ENCODE data around the gene TMEM267. TPM values are rescaled to one million over a fixed set of nuclear protein-coding genes. Genes with fewer than 3 reads are reported as not detected.
"Not testable (repeated sequence)": the region's sequence is repeated elsewhere in the genome, so short reads cannot be mapped to it uniquely, and the experiment has no call there.

TMEM267 gene
- total RNA-seq, 3 donors from 2014 or later (not counting 1 experiment from before 2014, with no cell fraction given) = 7.2 to 12.8 (median 8.8) TPM

DNA sequence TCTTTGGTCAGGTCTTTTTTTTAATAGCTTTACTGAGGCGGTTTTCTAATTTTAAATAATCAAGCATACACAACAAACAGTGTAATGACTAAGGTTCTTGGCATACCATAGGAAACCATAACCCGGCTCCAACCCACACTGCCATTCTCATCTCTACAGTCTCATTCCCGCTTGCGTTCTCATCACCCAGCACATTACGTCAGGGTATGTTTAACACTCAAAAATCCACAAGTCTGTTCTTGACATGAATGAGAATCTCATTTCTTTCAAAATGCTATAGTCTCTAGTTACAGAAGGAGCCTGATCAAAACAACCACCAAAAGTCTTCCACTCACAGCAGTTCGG, 30.8 kb upstream of the TMEM267 start:
- H3K4me3 Mint-ChIP-seq = peak overlapping the region; percentile 92
- WGBS (ENCODE audit: insufficient coverage) = 0% methylated on average over 6 of the region's 6 CpGs
- peak overlapping the region; percentile 91 to 93 for H3K27ac Mint-ChIP-seq
- H3K4me1 Mint-ChIP-seq = peaks cover 24 to 31% of the 10 kb centered on the region in 2 donors
- H3K27ac ChIP-seq (ENCODE audit: low read length) = peak overlapping the region; percentile 91
- peak; percentile 51 to 57 (median 54) for ATAC-seq
- no peaks in the 10 kb centered on the region for H3K36me3 ChIP-seq (ENCODE audit: control insufficient read depth, insufficient read depth, low read length)
- intact Hi-C loops (cut with micrococcal nuclease) = loop anchor here (1.0 to 2.0 kb wide), 2 partner anchors 30 to 42 kb away; partner anchors contain the start of gene PAIP1
- H3K36me3 Mint-ChIP-seq = no peaks in the 10 kb centered on the region
- no peaks in the 10 kb centered on the region for H3K27me3 ChIP-seq (ENCODE audit: control insufficient read depth, insufficient read depth, low read length)
- no peak for TF ChIP-seq CTCF (IDR thresholded peaks at IDR 0.05)
- H3K9me3 Mint-ChIP-seq = no peaks in the 10 kb centered on the region
- H3K27me3 Mint-ChIP-seq (ENCODE audit: low read depth in 2 of 2) = peaks cover 0 to 3% of the 10 kb centered on the region in 2 donors
- H3K9me3 ChIP-seq (ENCODE audit: control insufficient read depth, insufficient read depth, low read length) = no peaks in the 10 kb centered on the region
- peak overlapping the region; percentile 83 for H3K4me3 ChIP-seq (ENCODE audit: low read length)
- no peak for DNase-seq
- peaks cover 4% of the 10 kb centered on the region for H3K4me1 ChIP-seq (ENCODE audit: control insufficient read depth, insufficient read depth, low read length)

DNA sequence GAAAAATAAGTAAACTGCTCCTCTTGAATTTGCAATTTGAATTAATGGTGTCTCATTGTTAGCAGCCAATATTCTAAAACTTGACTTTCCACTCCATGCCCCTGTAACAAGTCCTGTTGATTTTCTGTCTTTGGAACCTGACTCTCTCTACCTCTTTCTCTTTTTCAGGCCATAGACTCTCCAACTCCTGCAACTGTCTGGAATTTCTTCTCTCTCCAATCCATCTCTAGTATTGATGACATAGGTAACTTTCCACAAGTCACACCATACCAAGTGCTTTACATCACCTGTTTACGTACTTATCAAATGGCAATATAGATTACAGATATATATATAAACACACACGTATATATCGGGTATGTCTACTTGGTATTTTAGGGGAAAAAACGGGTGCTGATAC, 30.4 kb upstream of the TMEM267 start:
- no peak for TF ChIP-seq CTCF (IDR thresholded peaks at IDR 0.05)
- no peaks in the 10 kb centered on the region for H3K27me3 Mint-ChIP-seq (ENCODE audit: low read depth in 2 of 2)
- no CpG with 5 or more reads among the region's 4 CpGs for WGBS (ENCODE audit: insufficient coverage)
- no peak for ATAC-seq
- peaks cover under 1% of the 10 kb centered on the region for H3K36me3 ChIP-seq (ENCODE audit: control insufficient read depth, insufficient read depth, low read length)
- peak in 1 of 2 donors; percentile 12 for DNase-seq
- no peaks in the 10 kb centered on the region for H3K27me3 ChIP-seq (ENCODE audit: control insufficient read depth, insufficient read depth, low read length)
- no peak overlapping the region for H3K4me3 ChIP-seq (ENCODE audit: low read length)
- H3K36me3 Mint-ChIP-seq = no peaks in the 10 kb centered on the region
- H3K9me3 Mint-ChIP-seq = no peaks in the 10 kb centered on the region
- peaks cover 24 to 31% of the 10 kb centered on the region in 2 donors for H3K4me1 Mint-ChIP-seq
- intact Hi-C loops (cut with micrococcal nuclease) = loop anchor here (1.0 to 2.0 kb wide), 2 partner anchors 30 to 43 kb away; partner anchors contain the start of gene PAIP1
- H3K27ac ChIP-seq (ENCODE audit: low read length) = peak overlapping the region; percentile 91
- H3K9me3 ChIP-seq (ENCODE audit: control insufficient read depth, insufficient read depth, low read length) = no peaks in the 10 kb centered on the region
- peak overlapping the region; percentile 91 to 93 for H3K27ac Mint-ChIP-seq
- H3K4me3 Mint-ChIP-seq = peak overlapping the region; percentile 92
- peaks cover 4% of the 10 kb centered on the region for H3K4me1 ChIP-seq (ENCODE audit: control insufficient read depth, insufficient read depth, low read length)

DNA sequence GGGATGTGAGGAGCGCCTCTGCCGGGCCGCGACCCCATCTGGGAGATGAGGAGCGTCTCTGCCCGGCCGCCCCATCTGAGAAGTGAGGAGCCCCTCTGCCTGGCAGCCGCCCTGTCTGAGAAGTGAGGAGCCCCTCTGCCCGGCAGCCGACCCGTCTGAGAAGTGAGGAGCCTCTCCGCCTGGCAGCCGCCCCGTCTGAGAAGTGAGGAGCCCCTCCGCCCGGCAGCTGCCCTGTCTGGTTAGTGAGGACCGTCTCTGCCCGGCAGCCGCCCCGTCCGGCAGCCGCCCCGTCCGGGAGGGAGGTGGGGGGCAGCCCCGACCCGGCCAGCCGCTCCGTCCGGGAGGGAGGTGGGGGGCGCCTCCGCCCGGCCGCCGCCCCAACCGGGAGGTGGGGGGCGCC, 27.4 kb upstream of the TMEM267 start:
- H3K27ac Mint-ChIP-seq; DNase-seq; H3K4me3 Mint-ChIP-seq; ATAC-seq; H3K9me3 Mint-ChIP-seq; H3K27me3 Mint-ChIP-seq (ENCODE audit: low read depth in 2 of 2); intact Hi-C loops (cut with micrococcal nuclease); H3K4me3 ChIP-seq (ENCODE audit: low read length); H3K4me1 ChIP-seq (ENCODE audit: control insufficient read depth, insufficient read depth, low read length); H3K36me3 Mint-ChIP-seq; H3K27me3 ChIP-seq (ENCODE audit: control insufficient read depth, insufficient read depth, low read length); H3K9me3 ChIP-seq (ENCODE audit: control insufficient read depth, insufficient read depth, low read length); H3K36me3 ChIP-seq (ENCODE audit: control insufficient read depth, insufficient read depth, low read length); H3K27ac ChIP-seq (ENCODE audit: low read length): not testable (repeated sequence)
- peaks cover 24 to 26% of the 10 kb centered on the region in 2 donors for H3K4me1 Mint-ChIP-seq
- 93% methylated on average over 29 of the region's 36 CpGs for WGBS (ENCODE audit: insufficient coverage)

- peaks cover 4% of the 10 kb centered on the region for H3K36me3 ChIP-seq (ENCODE audit: control insufficient read depth, insufficient read depth, low read length)
- H3K27me3 Mint-ChIP-seq (ENCODE audit: low read depth in 2 of 2) = no peaks in the 10 kb centered on the region
- no peaks in the 10 kb centered on the region for H3K27me3 ChIP-seq (ENCODE audit: control insufficient read depth, insufficient read depth, low read length)
- H3K27ac Mint-ChIP-seq = no peak overlapping the region
- no peaks in the 10 kb centered on the region for H3K9me3 ChIP-seq (ENCODE audit: control insufficient read depth, insufficient read depth, low read length)
- DNase-seq = no peak
- no peak for ATAC-seq
- H3K4me3 ChIP-seq (ENCODE audit: low read length) = no peak overlapping the region
- TF ChIP-seq CTCF (IDR thresholded peaks at IDR 0.05) = no peak
- H3K36me3 Mint-ChIP-seq = no peaks in the 10 kb centered on the region
- no peaks in the 10 kb centered on the region for H3K4me1 Mint-ChIP-seq
- 96% methylated on average over 1 of the region's 2 CpGs for WGBS (ENCODE audit: insufficient coverage)
- H3K4me1 ChIP-seq (ENCODE audit: control insufficient read depth, insufficient read depth, low read length) = no peaks in the 10 kb centered on the region
- intact Hi-C loops (cut with micrococcal nuclease) = no loop called here
- no peak overlapping the region for H3K4me3 Mint-ChIP-seq
- no peak overlapping the region for H3K27ac ChIP-seq (ENCODE audit: low read length)
- no peaks in the 10 kb centered on the region for H3K9me3 Mint-ChIP-seq
Measured at GRCh38 chr5:43498581-43498980, 14.9 kb upstream of the TMEM267 start.

Data from natural killer cell (primary cell).